ENCODE data around the gene THSD4.

DNA sequence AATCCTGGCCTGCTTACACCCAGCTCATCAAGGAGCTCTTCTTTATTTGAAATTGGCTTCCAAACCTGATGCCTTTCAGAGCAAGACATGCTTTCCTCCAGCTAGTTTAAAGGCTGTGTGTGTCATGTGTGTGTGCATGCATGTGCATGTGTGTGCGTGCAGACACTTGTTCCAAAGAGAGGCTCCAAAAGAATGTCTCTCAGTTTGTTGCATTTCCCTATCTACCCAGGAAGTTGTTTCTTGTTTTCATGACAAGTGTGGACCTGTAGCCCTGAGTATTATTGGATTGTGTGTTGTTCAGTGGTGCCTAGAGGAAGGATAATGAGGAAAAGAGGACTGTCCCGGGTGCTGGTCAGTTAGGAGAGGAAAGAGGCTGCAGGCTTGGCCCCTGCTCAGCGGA lies 240.0 kb downstream of the THSD4 start:
- TF ChIP-seq CTCF (IDR thresholded peaks at IDR 0.05) (no peak), POLR2AphosphoS5 (IDR thresholded peaks at IDR 0.05; ENCODE audit: low read depth, low read length) (no peak)
